ENCODE data around the gene RUNX1. TPM values are rescaled to one million over a fixed set of nuclear protein-coding genes. Genes with fewer than 3 reads are reported as not detected.
"Not testable (repeated sequence)": the region's sequence is repeated elsewhere in the genome, so short reads cannot be mapped to it uniquely, and the experiment has no call there.

Gene RUNX1
- total RNA-seq, 1 donor from 2014 or later = 22.1 TPM

- DNase-seq = not testable (repeated sequence)
Observed at GRCh38 chr21:34804584-34804983, 244.5 kb downstream of the RUNX1 start.

- no peak for DNase-seq
Observed at GRCh38 chr21:34803782-34804370, 245.2 kb downstream of the RUNX1 start.

GRCh38 chr21:34802180-34802899 lies 246.8 kb downstream of the RUNX1 start:
- no peak for DNase-seq

DNA sequence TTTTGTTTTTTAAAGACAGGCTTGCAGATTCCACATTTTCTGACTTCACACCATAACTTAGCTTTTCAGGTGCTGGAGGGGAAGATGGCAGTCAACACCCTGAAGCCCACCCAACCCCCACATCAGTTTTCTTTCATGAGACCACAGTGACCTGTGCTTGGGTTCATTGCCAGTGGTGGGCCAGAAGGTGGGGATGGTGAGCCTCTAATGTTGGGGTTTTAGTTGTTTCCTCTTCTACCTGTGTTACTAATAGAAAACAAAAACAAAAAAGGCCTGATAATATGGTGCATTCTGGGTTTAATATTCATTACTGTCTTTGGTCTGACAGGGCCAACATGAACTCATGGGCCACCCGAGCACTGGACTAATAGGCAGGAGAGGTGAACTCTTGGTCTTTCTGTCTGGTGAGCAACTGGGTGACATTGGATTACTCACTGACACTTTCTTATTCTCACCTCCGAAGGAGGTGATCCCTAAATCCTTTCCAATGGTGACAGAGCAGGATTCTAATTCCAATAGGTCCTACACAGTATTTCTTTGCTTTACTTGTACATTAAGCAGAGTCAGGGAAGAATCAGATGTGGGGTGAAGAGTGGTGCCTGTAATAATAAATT lies 247.5 kb downstream of the RUNX1 start:
- DNase-seq = no peak

DNA sequence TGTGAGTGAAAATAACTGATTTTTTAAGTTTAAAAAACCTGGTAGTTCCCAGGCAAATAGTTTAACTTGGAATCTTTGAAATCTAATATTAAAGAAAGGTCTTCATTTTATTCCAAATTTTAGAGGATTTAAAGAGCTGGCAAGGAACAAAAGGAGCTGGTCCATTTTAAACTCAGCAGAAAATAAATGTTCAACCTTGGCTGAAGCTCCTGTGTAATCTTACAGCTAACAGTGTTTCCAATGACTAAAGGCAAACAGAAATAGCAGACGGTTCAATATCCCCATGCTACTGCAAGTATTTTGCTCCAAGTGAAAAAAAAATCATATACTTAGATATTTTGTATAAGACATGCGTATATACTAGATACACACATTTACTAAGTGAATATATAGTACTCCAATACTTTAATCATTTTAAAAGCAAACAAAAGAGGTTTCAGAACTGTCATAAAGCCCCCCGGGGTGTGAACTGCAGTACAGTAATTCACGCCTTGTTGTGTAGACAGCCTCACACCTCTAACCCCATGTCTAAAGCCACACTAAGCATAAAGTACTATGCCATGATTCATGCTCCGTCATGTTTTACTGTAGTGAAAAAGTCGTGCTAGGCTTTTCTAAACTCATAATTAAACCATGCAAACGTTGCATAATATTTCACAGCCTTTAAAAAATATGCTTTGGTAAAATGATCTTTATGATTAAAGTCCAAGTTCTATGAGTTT lies 248.1 kb downstream of the RUNX1 start:
- DNase-seq = peak; percentile 12

- DNase-seq = no peak
Observed at GRCh38 chr21:34799092-34799491, 250.0 kb downstream of the RUNX1 start.

GRCh38 chr21:34797921-34798535 lies 251.1 kb downstream of the RUNX1 start:
- no peak for DNase-seq

DNA sequence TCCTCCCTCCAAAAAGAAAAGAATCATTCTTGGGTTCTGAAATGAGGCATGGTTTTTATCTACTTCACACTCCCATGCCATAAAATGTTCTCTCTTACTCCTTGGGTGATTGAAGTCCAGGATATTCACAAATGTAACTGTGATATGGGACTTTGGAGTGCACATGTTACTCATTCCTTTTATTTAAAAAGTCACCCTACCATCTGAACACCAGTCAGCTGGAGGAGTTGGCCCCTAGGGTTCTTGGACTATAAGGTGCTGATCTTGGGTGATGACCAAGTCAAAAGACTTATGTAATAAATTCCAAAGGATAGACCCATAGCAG lies 251.9 kb downstream of the RUNX1 start:
- DNase-seq = no peak

DNA sequence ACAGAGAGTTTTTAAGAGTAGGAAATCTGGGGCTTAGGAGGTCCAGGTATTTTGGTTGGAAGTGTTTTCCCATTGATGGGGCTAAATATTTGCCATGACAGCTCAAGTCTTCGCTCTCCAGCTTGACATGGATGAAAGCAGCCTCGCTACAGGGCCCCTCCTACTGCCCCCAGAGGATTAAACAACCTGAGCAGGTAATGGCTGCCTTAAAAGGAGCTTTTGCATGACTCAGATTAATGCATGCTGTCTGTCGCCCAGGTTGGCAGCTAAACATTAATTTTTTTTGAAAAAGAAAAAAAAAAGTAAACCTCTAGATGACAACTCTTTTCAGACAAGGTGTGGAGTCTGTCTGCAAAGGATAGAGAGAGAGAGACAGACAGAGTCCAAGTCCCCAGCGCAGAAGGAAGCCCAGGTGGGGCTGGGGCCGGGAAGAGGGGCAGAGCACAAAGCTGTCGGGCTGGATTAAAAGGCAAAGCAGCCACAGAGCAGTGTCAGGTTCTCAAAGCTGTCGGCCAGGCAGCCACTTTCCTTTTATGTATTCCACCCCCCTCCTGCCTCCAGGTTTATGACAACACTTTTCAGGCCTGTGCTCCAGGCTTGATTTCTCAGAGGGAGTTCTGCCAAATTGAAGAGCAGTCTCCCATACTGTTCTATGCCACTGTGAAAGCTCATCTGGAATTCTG lies 252.4 kb downstream of the RUNX1 start:
- no peak for DNase-seq

GRCh38 chr21:34795548-34796180 lies 253.4 kb downstream of the RUNX1 start:
- DNase-seq = no peak

- no peak for DNase-seq
Observed at GRCh38 chr21:34795175-34795547, 253.9 kb downstream of the RUNX1 start.

DNA sequence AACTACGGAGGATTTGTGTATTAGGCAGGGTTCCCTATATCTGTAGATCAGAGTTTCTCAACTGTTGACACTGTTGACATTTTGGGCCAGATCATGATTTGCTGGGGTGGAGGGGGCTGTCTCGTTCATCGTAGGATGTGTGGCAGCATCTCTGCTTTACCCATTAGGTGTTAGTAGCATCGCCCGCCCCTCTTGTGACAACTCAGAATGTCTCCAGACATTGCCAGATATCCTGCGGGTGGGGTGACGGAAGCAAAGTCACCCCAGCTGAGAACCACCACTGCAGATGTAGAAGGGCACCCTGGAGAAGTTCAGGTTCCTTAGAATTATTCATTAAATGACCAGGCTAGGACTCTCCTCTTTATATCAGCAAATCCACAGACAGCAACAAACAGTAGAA lies 254.4 kb downstream of the RUNX1 start:
- DNase-seq = no peak

DNA sequence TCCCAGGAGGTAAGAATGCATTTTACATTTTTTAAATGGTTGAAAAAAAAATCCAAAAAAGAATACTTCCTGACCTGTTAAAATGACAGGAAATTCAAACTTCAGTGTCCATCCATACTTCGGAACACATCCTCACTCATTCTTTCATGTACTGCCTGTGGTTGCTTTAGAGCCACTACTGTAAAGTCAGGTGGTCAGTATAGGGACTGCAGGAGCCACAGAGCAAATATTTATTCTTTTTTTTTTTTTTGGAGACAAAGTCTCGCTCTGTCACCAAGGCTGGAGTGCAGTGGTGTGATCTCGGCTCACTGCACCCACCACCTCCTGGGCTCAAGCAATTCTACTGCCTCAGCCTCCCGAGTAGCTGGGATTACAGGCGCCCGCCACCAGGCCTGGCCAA lies 255.6 kb downstream of the RUNX1 start:
- no peak for DNase-seq

GRCh38 chr21:34792504-34793089 lies 256.5 kb downstream of the RUNX1 start:
- no peak for DNase-seq

DNA sequence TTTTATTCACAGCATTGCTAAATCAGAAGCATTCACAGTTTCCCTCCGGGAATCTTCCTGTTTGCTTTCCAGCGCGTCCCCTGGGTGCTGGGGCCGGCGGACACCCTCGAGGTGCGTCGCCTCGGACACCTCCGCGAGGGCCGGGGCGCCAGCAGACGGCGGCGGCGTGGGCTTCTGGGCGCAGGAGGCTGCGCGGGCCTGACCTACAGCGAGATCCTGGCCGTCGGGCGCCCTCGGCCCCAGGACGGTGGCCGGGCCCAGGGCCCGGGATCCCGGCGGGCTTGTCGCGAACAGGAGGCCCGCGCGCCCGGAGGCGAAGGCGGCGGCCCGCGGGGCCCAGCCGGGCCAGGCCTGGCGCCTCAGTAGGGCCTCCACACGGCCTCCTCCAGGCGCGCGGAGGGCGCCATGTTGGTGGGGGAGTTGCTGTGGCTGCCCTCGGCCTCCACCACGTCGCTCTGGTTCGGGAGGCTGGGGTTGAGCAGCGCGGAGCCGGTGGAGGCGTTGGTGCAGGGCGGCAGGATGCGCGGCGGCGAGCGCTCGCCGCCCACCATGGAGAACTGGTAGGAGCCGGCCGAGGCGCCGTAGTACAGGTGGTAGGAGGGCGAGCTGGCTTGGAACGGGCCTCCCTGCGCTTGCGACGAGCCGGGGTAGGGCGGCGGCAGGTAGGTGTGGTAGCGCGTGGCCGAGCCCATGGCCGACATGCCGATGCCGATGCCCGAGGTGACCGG lies 257.2 kb downstream of the RUNX1 start:
- DNase-seq = no peak

- DNase-seq = no peak
Observed at GRCh38 chr21:34790834-34791233, 258.3 kb downstream of the RUNX1 start.

DNA sequence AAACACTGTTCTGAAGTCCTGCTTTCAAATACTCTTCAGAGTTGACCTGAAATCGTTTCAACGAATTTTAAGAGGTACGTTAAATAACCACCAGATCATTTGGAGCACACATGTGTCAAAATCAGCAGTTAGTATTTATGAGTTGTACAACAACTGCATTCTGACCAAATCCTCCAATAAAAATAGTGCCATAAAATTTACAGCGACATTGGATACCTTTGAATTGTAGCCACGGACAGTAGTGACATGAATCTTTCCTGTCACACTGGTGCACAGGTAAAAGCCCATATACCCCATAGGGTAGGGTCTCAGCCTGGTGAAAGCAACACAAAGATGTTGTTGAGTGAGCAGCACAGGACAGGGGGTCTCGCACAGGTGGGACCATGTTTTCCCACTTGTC lies 258.8 kb downstream of the RUNX1 start:
- no peak for DNase-seq

DNA sequence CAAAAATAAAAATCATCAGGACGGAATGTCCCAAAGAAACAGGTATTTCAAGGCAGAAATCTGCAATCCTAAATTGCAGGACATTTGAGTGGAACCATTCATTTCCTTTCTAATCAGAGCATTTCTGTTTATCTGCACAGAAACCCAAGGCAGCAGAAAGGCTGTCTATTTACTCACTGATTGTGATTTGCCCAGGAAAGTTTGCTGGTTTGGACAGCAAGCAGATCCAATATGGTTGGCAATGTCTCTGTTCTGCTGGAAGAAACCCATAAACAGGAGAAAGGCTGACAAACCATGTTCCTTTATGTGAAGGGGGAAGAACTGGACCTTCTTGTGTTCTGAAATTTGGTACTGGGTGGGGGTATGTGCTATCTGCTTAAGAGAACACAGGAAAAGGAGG lies 260.2 kb downstream of the RUNX1 start:
- DNase-seq = no peak

DNA sequence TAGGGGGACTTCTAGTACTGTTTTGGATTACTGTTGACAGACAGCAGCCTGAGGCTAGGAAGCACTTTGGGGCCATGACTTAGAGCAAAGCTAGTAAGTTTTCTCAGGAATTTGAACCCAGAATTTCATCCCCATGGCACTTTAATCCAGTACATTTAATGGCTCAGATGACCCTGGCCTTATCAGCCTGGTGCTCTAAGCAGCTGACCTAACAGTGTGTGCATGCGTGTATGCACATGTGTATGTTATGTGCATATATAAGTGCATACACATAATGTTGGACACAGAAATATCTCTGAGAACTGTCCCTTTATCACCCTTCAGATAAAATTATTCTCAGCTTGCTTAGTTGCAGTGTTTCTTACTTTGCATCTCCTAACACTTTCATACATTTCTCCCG lies 265.3 kb downstream of the RUNX1 start:
- DNase-seq = no peak

DNA sequence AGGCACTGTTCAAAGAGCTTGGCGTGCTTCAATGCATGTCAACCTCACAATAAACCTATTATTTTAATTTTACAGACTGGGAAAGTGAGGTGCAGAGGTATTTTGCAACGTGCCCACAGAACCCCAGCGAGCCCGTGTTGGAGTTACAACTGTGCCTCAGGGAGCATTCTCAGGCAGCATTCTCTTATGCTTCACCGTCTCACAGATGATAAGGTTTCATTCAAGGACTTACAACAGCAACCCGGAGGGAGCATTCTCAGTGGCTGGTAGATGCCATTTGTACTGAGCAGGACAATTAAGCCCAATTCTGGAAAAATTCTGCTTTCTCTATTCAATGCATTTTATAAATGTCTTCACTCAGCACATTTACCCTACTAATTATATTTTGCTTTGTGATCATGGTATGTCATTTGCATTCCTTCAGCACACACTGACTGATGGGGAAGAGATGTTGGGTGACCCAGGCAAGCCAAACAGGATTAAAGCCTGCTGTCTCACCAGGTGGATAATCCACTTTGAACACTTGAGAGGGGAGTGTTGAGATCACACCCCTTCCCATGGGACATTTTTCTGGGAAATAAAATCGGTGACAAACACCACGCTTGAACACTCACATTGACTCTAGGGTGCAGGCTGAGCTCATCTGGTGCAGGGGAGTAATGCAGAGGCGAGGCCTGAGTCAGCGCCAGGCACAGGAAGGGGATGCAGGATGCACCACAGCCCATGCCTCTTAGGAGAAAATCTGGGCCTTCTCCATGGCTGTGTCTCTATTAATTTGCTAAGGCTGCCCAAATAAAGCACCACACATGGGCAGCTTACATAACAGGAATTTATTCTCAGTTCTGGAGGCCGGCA lies 266.4 kb downstream of the RUNX1 start:
- DNase-seq = no peak
